GM19463 (cell line): Measurements from ENCODE around the gene MACROD2.

ENCODE experiments used
- ATAC-seq: cut with Tn5 transposase; IDR thresholded peaks from one replicate; pipeline ENCODE4 v1.9.1; 2021; ENCODE audit warnings: mild to moderate bottlenecking, moderate library complexity; ENCODE audit not compliant: unreplicated experiment

Gene MACROD2

GRCh38 chr20:15288106-15288505, 1292.8 kb downstream of the MACROD2 start:
- ATAC-seq, result no peak

- no peak for ATAC-seq
These were observed 1294.0 kb downstream of the MACROD2 start for GRCh38 chr20:15289337-15289736.

- ATAC-seq, result no peak
These were observed 1297.1 kb downstream of the MACROD2 start for GRCh38 chr20:15292405-15292804.

- ATAC-seq, result no peak
These were observed 1301.1 kb downstream of the MACROD2 start for GRCh38 chr20:15296422-15296821.

GRCh38 chr20:15297059-15297875, 1302.0 kb downstream of the MACROD2 start:
- no peak for ATAC-seq

GRCh38 chr20:15302075-15302474, 1306.8 kb downstream of the MACROD2 start:
- ATAC-seq, result no peak

- ATAC-seq, result no peak
These were observed 1315.0 kb downstream of the MACROD2 start for GRCh38 chr20:15310361-15310760.

- no peak for ATAC-seq
These were observed 1321.2 kb downstream of the MACROD2 start for GRCh38 chr20:15316556-15316955.

GRCh38 chr20:15317546-15318232, 1322.4 kb downstream of the MACROD2 start:
- peak; percentile 86 for ATAC-seq

- ATAC-seq, result no peak
These were observed 1323.4 kb downstream of the MACROD2 start for GRCh38 chr20:15318682-15319081.

GRCh38 chr20:15319439-15319838, 1324.1 kb downstream of the MACROD2 start:
- no peak for ATAC-seq

GRCh38 chr20:15320941-15321340, 1325.6 kb downstream of the MACROD2 start:
- ATAC-seq, result no peak

- no peak for ATAC-seq
These were observed 1331.8 kb downstream of the MACROD2 start for GRCh38 chr20:15327123-15327522.

- no peak for ATAC-seq
These were observed 1332.8 kb downstream of the MACROD2 start for GRCh38 chr20:15328084-15328483.

GRCh38 chr20:15332711-15333160, 1337.4 kb downstream of the MACROD2 start:
- ATAC-seq, result peak; percentile 62

GRCh38 chr20:15333170-15333569, 1337.9 kb downstream of the MACROD2 start:
- peak; percentile 23 for ATAC-seq

GRCh38 chr20:15336011-15336410, 1340.7 kb downstream of the MACROD2 start:
- ATAC-seq, result no peak

GRCh38 chr20:15336536-15336935, 1341.2 kb downstream of the MACROD2 start:
- no peak for ATAC-seq

- no peak for ATAC-seq
These were observed 1343.9 kb downstream of the MACROD2 start for GRCh38 chr20:15339264-15339663.

- ATAC-seq, result no peak
These were observed 1347.7 kb downstream of the MACROD2 start for GRCh38 chr20:15342991-15343523.

GRCh38 chr20:15345287-15345686, 1350.0 kb downstream of the MACROD2 start:
- ATAC-seq, result no peak
